Measurements from ENCODE around the gene ECT2L.

DNA sequence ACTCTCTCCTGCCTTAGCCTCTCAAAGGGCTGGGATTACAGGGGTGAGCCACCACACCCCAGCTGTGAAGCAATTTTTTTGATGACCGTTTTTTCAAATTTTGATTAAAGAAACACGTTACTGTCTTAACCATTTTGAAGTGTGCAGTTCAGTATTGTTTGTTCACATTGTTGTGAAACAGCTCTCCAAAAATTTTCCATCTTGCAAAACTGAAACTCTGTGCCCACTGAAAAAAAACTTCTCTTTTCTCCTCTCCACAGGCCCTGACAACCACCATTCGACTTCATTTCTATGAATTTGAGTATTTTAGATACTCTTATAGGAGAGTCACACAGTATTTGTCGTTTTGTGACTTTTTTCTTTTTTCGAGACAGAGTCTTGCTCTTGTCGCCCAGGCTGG, 53.9 kb downstream of the ECT2L start:
- TF ChIP-seq, protein P1, sequence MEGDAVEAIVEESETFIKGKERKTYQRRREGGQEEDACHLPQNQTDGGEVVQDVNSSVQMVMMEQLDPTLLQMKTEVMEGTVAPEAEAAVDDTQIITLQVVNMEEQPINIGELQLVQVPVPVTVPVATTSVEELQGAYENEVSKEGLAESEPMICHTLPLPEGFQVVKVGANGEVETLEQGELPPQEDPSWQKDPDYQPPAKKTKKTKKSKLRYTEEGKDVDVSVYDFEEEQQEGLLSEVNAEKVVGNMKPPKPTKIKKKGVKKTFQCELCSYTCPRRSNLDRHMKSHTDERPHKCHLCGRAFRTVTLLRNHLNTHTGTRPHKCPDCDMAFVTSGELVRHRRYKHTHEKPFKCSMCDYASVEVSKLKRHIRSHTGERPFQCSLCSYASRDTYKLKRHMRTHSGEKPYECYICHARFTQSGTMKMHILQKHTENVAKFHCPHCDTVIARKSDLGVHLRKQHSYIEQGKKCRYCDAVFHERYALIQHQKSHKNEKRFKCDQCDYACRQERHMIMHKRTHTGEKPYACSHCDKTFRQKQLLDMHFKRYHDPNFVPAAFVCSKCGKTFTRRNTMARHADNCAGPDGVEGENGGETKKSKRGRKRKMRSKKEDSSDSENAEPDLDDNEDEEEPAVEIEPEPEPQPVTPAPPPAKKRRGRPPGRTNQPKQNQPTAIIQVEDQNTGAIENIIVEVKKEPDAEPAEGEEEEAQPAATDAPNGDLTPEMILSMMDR (IDR thresholded peaks at IDR 0.05; ENCODE audit: insufficient read depth, low read depth, low read length): no peak
- no peak for TF ChIP-seq EZH2 (IDR thresholded peaks at IDR 0.05; ENCODE audit: insufficient read depth, low read length)
